Measurements from ENCODE around the gene CHRNB4. TPM values are rescaled to one million over a fixed set of nuclear protein-coding genes. Genes with fewer than 3 reads are reported as not detected.

CHRNB4 gene
- polyA plus RNA-seq, 1 of the 3 experiments (the other 2 are of a cell fraction): 0.30 TPM

DNA sequence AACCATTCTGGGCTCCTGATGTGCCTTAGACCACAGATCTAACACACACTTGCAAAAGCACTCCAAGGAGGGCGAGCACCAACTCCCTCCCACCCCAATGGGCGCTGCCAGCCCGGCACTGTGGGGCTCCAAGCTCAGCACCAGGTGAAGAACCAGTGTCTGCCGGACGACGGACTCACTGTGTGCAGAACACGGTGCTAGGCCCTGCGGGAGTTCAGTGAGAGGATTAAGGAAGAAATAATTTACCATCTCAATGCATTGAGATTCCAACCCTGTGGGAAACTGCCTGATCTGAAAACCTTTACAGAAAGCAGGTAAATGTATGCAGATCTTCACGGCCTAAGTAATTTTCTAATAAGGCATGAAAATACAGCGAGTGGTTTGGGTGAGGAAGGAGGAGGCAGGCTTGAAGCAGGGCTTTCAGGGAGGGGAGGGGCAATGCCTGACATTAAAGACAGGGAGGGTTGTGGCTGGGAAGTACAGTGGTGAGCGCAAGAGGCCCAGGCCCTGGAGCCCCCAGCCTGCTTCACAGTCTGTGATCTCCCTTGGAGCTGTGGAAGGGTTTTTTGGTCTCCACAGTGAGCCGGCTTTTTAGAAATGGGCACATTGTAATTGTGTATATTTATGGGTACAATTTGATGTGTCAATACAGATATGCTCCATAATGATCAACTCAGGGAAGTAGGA, 35.6 kb upstream of the CHRNB4 start:
- POLR2A ChIA-PET: interaction anchor here (1.2 kb wide), 1 partner anchor 39 kb away, joined by 4 read pairs; no protein-coding TSS in a partner anchor
- Histone ChIP-seq H3K27ac (ENCODE audit: low read depth in 2 of 2, low read length in 1 of 2) (peak overlapping the region in 1 of 2 experiments; percentile 45; a peak in 1 of 4 replicates), H3K36me3 (replicated peaks in 1 of 2; ENCODE audit: control insufficient read depth in 1 of 2, insufficient read depth in 2 of 2, low read length in 1 of 2) (no peaks in the 10 kb centered on the region), H2AFZ (ENCODE audit: low read depth) (no peak overlapping the region), H3K4me1 (ENCODE audit: control insufficient read depth in 1 of 2, insufficient read depth in 2 of 2, low read depth in 1 of 2, low read length in 1 of 2) (peaks cover 0 to 75% of the 10 kb centered on the region in 2 experiments; a peak in 2 of 4 replicates), H3K27me3 (ENCODE audit: insufficient read depth) (no peaks in the 10 kb centered on the region), H3K4me2 (no peak overlapping the region), H3K9me2 (no peaks in the 10 kb centered on the region), H3K9me3 (no peaks in the 10 kb centered on the region), H3K9ac (no peak overlapping the region), H4K20me1 (ENCODE audit: insufficient read depth) (no peaks in the 10 kb centered on the region), H3K79me2 (ENCODE audit: insufficient read depth) (no peaks in the 10 kb centered on the region), H3K4me3 (ENCODE audit: low read depth in 2 of 2, low read length in 1 of 2) (no peak overlapping the region), H3F3A (replicated peaks; ENCODE audit: insufficient read depth) (no peaks in the 10 kb centered on the region)
- no peak for DNase-seq
- 81% methylated on average over 12 of the region's 12 CpGs for WGBS (ENCODE audit: low lambda C conversion rate)
- CTCF ChIA-PET: interaction anchor here (0.6 to 6.6 kb wide), 2 partner anchors 25 to 36 kb away, joined by 3 to 104 read pairs; partner anchors contain the start of gene CHRNB4
- TF ChIP-seq FOSL2 (IDR thresholded peaks at IDR 0.05; ENCODE audit: borderline replicate concordance, low read depth) (no peak), FOXM1 (IDR thresholded peaks at IDR 0.05; ENCODE audit: low read depth) (no peak), TCF12 (IDR thresholded peaks at IDR 0.05) (no peak), JUND (IDR thresholded peaks at IDR 0.05) (no peak), POLR2AphosphoS5 (IDR thresholded peaks at IDR 0.05; ENCODE audit: low read depth, low read length) (no peak), TEAD4 (IDR thresholded peaks at IDR 0.05; ENCODE audit: borderline replicate concordance, insufficient read depth) (no peak)
- TF ChIP-seq, protein P1, sequence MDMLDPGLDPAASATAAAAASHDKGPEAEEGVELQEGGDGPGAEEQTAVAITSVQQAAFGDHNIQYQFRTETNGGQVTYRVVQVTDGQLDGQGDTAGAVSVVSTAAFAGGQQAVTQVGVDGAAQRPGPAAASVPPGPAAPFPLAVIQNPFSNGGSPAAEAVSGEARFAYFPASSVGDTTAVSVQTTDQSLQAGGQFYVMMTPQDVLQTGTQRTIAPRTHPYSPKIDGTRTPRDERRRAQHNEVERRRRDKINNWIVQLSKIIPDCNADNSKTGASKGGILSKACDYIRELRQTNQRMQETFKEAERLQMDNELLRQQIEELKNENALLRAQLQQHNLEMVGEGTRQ (IDR thresholded peaks at IDR 0.05; ENCODE audit: borderline replicate concordance, low read depth, low read length): no peak
- TF ChIP-seq, protein P2, sequence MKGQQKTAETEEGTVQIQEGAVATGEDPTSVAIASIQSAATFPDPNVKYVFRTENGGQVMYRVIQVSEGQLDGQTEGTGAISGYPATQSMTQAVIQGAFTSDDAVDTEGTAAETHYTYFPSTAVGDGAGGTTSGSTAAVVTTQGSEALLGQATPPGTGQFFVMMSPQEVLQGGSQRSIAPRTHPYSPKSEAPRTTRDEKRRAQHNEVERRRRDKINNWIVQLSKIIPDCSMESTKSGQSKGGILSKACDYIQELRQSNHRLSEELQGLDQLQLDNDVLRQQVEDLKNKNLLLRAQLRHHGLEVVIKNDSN (IDR thresholded peaks at IDR 0.05; ENCODE audit: borderline replicate concordance, low read depth): no peak
- TF ChIP-seq, protein P3, sequence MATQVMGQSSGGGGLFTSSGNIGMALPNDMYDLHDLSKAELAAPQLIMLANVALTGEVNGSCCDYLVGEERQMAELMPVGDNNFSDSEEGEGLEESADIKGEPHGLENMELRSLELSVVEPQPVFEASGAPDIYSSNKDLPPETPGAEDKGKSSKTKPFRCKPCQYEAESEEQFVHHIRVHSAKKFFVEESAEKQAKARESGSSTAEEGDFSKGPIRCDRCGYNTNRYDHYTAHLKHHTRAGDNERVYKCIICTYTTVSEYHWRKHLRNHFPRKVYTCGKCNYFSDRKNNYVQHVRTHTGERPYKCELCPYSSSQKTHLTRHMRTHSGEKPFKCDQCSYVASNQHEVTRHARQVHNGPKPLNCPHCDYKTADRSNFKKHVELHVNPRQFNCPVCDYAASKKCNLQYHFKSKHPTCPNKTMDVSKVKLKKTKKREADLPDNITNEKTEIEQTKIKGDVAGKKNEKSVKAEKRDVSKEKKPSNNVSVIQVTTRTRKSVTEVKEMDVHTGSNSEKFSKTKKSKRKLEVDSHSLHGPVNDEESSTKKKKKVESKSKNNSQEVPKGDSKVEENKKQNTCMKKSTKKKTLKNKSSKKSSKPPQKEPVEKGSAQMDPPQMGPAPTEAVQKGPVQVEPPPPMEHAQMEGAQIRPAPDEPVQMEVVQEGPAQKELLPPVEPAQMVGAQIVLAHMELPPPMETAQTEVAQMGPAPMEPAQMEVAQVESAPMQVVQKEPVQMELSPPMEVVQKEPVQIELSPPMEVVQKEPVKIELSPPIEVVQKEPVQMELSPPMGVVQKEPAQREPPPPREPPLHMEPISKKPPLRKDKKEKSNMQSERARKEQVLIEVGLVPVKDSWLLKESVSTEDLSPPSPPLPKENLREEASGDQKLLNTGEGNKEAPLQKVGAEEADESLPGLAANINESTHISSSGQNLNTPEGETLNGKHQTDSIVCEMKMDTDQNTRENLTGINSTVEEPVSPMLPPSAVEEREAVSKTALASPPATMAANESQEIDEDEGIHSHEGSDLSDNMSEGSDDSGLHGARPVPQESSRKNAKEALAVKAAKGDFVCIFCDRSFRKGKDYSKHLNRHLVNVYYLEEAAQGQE (IDR thresholded peaks at IDR 0.05; ENCODE audit: low read depth, low read length): no peak
- TF ChIP-seq, protein P4, sequence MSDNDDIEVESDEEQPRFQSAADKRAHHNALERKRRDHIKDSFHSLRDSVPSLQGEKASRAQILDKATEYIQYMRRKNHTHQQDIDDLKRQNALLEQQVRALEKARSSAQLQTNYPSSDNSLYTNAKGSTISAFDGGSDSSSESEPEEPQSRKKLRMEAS (IDR thresholded peaks at IDR 0.05; ENCODE audit: low read depth): no peak
- TF ChIP-seq, protein P5, sequence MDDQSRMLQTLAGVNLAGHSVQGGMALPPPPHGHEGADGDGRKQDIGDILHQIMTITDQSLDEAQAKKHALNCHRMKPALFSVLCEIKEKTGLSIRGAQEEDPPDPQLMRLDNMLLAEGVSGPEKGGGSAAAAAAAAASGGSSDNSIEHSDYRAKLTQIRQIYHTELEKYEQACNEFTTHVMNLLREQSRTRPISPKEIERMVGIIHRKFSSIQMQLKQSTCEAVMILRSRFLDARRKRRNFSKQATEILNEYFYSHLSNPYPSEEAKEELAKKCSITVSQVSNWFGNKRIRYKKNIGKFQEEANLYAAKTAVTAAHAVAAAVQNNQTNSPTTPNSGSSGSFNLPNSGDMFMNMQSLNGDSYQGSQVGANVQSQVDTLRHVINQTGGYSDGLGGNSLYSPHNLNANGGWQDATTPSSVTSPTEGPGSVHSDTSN (IDR thresholded peaks at IDR 0.05): no peak
